DMS53 treated with DMSO at 0.1 percent for 48 hours (cell line): ENCODE measurements around the gene ZBTB24.
"Not testable (repeated sequence)": the region's sequence is repeated elsewhere in the genome, so short reads cannot be mapped to it uniquely, and the experiment has no call there.

ENCODE experiments used
- DNase-seq: peaks from one replicate; lab custom pipeline; 2025; ENCODE audit not compliant: unreplicated experiment; lab: John Stamatoyannopoulos, UW

ZBTB24 gene

DNA sequence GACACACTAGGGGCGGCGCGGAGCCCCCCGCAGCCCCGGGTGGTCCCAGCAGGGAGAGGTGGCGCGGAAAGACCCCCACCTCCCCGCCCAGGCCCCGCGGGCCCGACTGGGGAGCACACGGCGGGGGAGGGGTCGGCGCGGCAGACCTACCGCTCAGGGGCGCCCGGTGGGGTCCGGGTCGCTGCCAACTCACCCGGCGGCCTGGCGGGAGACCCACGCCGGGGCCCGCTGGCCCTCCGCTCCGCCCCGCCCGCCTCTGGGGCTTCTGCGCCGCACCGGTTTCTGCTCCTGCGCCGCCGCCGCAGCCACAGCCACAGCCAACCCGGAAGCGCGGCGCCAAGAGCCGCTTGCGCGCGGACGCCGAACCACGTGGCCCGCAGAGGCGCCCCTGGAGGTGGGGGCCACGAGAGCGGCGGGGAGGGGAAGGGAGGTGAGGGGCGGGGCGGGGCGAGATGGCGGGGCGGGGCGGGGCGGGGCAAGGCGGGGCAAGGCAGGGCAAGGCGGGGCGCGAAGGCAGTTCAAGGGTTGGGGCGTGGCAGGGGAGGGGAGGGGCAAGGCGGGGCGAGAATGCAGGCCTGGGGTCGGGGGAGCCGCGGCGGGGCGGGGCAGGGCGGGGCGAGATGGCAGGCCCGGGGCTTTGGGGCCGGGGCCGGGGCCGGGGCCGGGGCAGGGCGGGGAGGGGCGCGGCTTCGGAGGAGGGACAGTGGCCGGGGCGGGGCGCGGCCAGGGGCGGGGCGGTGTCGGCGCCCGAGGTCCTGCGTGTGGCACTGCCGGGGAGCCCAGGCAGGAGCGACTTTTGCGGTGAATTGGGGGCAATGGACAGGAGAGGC lies at the start of gene ZBTB24:
Gene ZBTB24, minus strand, starts transcription at position 315 of the 830 bp plus-strand sequence. CDS start 1,193 bp downstream, outside the sequence.
- DNase-seq, result peak; percentile 78

DNA sequence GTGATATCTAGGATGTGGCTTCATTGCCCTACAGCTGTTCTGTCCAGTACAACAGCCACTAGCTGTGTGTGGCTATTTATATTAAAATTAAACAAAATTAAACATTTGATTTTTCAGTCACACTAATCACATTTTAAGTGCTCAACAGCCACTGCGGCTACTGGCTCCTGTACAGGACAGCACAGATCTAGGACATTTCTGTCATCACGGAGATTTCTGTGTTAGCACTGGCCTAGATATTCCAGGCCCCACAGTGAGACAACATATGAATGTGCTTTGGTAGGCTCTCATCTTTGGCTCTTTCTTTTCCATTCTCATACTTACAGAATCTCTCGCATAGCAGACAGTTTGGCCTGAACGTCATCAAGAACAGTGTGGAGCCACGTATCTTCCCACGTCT lies 48.4 kb upstream of the ZBTB24 start:
- DNase-seq, result no peak

DNA sequence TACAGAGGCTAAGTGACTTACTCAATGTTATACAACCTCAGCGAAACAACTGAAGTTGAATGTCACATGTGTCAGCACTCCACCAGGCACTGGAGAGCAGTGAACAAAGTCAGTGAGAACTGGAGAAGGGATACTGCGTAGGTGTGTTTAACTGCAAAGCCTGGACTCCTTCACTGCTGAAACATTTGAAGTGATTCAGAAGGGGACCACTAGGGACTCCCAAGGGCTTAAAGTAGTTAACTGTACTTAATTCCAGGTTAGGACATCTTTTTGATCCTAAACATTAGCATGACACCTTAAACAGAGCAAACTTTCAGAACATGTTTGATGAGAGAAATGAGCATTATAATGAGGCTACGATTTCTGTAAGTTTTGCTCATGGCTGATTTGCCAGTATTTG lies 45.0 kb upstream of the ZBTB24 start:
- no peak for DNase-seq

DNA sequence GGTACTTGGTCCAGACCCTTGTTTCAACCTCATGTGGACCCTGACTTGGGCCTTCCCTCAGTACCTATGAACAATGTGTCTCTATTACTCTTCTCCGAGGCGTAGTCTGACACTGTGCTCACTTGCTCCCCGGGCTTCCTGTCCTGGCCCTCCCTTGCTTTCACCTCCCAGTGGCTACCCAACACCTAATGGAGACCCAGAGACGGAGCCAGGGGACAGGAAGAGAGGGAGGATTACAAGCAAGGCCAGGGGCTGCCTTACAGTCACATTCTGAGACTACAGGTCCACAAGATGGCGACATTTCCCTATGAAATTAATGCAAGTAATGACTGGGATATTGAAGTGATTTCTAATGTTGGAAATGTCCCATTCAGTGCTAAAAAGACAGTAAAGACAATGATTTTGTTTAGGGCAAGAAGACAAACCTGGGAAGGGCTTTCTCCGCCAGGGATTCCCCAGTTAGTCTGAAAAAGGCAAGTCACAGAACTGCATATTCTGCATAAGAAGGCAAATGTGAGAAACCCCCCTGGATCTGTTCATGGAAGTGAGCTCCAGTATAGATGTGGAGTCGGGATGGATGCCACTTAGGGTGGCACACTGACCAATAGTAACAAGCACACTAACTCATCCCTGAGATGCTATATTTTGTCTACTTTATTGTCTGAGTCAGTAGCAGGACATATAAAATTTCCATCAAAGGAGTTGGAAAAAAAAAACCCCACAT lies 44.0 kb upstream of the ZBTB24 start:
- peak; percentile 48 for DNase-seq

DNA sequence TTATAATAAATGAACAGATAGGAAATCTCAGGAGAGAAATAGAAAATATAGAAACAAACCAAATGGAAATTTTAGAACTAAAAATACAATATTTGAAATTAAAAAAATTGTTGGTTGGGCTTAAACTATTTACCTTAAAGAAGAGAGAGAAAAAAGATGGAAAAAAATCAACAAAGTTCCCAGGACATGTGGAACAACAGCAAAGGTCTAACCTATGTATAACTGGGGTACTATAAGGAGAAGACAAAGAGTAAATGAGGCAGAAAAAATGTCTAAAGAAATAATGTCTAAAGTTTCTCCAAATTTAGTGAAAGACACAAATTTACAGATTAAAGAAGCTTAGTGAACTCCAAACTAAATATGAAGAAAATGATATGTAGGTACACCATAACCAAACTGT lies 41.1 kb upstream of the ZBTB24 start:
- no peak for DNase-seq

DNA sequence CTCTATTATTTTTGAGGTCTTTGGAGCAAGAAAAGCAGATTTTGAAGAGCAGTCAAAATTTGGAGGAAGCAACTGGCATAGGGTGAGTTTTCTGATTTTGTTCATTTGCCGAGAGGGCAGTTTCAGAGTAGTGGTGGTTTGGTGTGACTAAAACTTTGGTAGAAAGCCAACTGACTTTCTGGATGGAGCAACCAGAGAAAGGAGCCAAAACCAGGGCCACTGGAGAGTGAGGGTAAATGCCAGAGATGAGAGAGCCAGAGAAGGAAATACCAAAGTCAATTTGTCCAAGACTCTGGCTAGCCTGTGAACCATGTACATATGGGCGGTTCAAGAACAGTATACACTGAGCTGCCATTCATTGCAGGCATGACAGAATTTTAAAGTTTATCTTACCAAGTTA lies 40.5 kb upstream of the ZBTB24 start:
- DNase-seq, result no peak

DNA sequence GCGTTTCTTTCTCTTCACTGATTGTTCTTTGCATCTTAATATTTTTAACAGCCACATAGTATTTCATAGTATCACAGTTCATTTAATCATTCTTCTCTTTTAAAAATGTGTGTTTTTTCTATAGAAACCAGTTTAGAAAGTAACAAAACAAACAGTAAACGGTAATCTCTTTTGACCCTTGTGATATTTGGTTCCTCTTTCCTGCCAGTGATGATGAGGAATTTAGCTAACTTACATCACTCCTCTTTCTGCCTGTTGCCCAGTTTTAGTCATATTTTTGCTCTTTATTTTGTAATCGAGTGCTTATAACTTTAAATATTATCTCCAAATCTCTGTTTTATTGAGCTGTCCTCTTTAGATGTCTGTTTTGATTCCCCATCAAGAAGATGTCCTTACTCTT lies 38.1 kb upstream of the ZBTB24 start:
- DNase-seq, result no peak

DNA sequence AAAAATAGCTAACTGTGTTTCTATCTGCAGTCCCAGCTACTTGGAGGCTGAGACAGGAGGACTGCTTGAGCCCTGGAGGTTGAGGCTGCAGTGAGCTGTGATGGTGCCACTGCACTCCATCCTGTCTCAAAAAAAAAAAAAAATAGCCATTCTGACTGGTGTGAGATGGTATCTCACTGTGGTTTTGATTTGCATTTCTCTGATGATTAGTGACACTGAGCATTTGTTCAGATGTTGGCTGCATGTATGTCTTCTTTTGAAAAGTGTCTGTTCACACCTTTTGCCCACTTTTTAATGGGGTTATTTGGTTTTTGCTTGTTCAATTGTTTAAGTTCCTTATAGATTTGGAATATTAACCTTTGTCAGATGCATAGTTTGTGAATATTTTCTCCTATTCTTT lies 36.6 kb upstream of the ZBTB24 start:
- DNase-seq, result not testable (repeated sequence)

DNA sequence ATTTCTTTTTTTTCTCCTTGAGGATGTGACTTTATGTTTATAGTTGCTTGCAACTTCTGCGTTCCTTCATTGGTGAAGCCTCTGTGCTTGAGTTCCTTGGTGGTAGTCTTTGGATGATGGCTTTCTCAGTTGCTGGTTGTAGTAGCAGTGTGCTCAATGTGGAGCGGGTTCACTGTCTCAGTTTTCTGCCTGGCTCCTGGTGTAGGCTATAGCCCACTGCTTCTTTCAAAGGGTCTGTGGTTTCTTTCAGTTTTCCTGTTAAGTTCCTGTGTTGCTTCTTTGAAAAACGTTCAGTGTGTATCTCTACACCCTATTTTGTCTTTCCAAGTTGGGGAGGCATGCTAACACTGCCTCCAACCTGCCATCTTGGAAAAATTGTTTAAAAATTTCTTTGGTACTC lies 33.9 kb upstream of the ZBTB24 start:
- no peak for DNase-seq

DNA sequence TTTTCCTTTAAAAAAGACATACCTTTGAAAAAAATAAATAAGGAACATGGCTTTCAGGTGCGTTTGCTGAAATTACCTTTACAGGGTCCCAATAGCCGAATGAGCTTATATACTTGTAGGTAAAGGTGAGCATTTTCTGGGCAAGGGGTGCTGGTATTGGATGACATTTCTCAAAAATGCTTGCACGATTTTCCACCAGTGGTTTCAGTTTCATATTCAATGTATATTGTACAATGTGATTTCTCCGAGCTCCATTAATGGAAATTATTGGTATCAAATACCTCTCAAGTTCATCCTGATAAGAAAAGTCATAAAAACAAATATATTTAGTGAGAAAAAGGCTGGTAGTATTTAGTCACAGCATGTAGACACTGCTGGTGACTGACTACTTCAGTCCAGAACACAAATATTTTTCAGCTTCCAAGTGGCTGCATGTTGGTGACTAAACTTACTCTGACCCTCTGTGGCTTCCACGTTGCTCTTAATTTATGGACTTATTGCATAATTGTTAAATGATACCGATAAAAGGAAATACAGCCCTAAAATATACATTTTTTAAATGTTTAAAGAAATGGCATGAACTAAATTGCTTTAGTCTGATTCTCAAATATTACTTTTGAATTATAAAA lies 32.9 kb upstream of the ZBTB24 start:
- no peak for DNase-seq

DNA sequence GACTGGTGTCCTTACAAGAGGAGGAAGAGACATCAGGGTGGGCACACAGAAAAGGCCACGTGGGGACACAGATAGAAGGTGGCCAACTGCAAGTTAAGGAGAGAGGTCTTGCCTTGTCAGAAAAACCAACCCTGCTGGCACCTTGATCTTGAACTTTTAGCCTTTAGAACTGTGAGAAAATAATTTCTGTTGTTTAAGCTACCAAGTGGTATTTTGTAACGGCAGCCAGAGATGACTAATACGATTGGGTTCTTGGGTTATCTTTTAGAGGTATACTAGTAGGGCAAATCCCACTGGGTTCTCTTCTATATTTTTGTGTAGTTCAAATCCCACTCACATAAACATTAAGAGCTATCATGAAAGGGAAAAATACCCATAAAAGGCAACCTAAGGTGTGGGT lies 31.9 kb upstream of the ZBTB24 start:
- no peak for DNase-seq

DNA sequence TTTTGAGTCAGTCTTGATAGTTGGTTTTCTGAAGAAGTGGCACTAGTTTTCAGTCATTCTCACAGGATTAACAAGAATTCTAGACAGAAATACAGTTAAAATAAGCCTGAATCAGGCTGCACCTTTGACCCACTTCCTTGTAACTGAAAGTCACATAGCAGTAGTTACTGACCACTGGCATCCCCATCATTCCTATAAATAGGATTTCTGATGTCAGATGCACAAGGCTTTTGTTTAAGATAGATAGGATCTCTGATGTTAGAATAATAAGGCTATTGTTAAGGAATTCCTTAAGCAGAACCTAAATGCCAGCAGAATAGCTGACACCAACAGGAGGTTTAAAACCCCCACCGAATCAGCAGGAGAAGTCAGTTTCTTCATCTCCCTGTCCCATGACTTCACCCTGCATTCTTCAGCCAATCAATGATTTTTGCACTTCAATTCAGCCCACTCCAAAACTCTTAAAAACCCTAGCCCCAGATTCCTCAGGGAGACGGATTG lies 30.6 kb upstream of the ZBTB24 start:
- DNase-seq, result no peak

DNA sequence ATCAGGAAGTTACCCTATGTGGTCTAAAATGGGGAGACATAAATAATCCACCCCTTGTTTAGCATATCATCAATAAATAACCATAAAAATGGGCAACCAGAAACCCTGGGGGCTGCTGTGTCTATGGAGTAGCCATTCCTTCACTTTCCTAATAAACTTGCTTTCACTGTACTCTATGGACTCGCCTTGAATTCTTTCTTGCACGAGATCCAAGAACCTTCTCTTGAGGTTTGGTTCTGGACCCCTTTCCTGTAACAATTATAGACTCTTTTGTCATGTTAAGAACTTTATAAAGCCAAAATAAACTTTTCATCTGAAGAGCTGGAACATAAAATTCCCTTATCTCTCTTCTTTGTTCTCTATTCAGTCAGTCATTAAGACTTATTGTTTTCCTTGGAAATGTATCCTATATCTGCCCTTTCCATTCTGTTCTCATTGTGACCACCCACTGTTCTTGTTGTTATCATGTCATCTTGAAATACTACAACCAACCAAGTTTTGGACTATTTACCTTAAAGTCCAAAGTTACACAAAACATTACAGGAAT lies 29.3 kb upstream of the ZBTB24 start:
- DNase-seq, result no peak

DNA sequence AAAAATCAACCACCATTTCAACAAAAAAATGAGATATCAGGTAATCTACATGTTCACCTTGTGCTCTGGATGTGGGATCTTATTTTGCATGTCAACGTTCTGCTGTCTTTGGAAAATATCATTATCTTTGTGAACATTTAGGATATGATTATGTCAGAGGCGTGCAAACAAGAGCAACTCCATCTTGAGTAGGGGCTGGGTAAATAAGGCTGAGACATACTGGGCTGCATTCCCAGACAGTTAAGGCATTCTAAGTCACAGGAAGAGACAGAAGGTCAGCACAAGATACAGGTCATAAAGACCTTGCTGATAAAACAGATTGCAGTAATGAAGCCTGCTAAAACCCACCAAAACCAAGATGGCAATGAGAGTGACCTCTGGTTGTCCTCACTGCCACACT lies 28.8 kb upstream of the ZBTB24 start:
- DNase-seq, result no peak

DNA sequence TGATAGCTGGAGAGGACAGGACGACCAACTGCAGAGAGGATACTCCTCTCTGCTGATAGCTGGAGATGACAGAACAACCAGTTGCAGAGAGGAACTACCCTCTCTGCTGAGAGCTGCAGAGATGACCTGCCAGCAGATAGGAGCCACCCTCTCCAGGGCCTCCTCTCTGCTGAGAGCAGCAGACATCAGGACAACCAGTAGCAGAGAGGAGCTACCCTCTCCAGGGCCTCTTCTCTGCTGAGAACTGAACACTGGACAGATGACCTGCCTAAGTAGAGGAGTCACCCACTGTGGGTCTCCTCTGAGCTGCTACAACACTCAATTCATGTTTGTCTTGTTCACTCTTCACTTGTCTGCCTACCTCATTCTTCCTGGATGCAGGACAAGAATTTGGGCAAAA lies 27.3 kb upstream of the ZBTB24 start:
- DNase-seq, result no peak

DNA sequence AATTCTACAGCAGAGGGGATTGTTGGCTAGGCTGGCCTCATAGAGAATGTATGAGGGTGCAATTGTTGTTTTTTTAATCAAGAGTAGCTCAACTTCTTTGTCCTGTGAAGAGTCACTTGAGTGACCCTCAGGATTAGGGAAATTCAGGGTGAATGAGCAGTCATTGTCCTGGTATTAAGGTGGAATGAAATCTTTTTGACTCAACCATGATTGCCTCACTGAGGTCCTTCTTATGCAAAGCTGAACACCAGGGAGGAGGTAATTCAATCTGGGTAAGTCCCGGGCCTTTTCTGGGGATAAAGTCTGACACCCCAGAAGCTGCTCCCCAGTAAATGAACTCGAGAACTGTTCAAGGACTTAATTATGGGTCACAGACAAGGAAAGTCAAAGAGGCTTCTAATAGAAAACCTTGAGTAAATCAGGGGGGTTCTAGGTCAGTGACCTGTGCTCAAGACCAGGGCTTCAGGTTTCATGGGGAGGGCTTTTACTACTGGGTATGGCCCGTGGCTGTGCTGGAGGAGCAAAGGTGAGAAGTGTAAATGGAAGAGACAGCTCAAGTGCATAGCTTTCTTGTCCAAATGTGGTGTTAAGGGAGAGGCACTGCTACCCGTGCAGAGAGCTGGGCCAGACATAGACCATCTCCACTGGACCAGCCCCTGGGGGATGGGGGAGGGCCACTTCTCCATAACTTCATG lies 25.3 kb upstream of the ZBTB24 start:
- DNase-seq, result no peak

DNA sequence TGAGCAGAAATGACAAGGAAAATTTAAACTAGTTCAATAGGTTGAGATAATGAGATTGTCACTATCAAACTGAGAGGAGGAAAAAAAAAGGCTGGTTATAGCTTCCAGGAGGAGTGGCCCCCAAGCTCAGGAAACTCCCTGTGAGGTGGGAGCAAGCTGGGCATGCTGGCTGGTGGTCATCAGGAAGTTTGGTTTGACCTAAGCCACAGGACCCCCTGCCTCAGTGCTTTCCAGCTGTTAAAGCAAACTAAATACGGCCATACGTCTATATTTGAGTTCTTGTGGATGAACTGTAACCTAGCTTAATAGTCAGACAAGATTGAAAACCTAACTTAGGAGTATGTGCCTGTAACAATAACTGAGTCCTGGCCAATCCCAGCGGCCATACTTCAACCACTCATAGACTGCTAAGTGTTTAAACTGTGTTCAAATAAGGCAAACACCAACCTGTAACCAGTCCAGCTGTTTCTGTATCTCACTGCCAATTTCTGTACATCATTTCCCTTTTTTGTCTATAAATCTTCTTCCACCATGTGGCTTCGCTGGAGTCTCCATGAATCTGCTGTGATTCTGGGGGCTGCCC lies 24.6 kb upstream of the ZBTB24 start:
- no peak for DNase-seq

DNA sequence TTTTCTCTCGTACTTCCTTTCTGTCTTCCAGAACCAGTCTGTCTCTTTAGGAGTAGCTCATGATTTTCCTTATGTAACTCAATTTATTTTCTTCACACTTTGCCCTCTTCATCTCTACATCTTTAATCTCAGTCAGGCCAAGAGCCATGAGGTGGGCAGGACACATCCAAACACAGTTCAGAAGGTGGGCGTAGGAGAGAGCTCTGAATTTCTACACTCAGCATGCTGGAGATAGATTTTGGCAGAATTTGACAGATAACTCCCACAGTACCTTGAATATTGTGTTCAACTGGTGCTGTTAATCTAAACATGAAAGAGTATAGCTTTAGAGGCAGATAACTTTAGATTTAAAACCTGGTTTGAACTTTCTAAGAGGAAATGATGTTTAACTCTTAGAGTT lies 23.8 kb upstream of the ZBTB24 start:
- no peak for DNase-seq

DNA sequence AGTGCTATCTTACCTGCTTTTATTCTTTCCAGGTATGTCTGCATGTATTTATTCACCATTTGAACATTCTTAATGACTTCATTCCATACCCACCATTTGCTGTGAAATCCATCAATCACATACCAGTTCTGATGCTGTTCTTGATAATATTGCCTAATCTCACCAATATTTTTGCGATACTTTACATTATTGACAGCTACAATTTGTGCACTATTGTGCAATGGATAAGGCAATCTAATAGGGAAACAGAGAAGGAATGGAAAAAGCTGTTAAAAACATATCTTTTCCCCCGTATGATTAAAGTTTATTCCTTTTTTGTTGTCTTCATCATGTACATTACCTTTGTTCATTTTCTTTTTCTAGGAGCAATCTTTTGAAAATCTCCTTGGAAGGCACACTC lies 23.3 kb upstream of the ZBTB24 start:
- DNase-seq, result no peak

DNA sequence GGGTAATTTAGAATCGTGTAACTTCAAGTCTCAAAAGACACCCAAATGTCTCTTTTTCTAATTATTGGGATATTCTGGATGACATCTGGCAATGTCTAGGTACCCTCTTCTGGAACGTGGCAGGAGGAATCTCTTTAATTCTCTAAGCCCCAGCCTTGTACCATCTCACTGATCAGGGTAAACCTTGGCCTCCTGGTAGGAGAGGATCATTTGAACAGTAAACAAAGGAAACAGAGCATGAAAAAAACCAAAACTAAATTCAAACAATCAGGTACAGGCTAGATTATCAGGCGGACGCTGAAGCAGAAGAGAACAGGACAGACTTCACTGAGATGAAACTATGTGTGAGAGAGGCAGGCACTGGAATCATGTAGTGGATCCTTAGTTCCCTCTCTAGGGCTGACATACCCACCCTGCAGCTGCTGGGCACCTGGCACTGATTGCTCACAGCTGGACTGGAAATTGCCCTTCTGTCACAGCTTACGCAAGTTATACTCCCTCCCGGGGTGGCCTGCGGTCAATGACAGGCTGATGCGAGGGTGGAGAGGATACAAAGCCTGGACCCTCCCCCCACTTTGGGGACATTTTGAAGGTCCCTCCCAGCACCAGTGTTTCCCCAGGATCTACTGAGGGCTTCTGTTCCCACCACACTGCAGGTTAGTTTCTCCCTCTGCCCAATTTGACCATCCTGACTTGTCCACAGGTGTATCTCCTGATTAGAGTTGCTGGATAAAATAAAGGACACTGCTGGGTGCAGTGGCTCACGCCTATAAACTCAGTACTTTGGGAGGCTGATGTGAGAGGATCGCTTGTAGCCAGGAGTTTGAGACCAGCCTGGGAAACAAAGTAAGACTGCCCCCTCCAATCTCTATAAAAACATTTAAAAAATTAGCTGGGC lies 20.6 kb upstream of the ZBTB24 start:
- no peak for DNase-seq
